HepG2 (cell line): ENCODE measurements around the gene GRHPR. TPM values are rescaled to one million over a fixed set of nuclear protein-coding genes. Genes with fewer than 3 reads are reported as not detected.

Experiments used
- ADNP ChIP-seq: sonication (generic); formaldehyde crosslinking; IDR thresholded peaks from 2 replicates; pipeline ENCODE4 v1.4.0; 2020; ENCODE audit warnings: missing genetic modification reagents
- ATRX ChIP-seq: sonication (generic); formaldehyde crosslinking; IDR thresholded peaks from 2 replicates; pipeline ENCODE4 v1.4.0; 2020; ENCODE audit warnings: missing genetic modification reagents, borderline replicate concordance
- DBP ChIP-seq: sonication (generic); formaldehyde crosslinking; IDR thresholded peaks from 2 replicates; pipeline ENCODE4 v1.4.0; 2020; ENCODE audit warnings: missing genetic modification reagents; ENCODE audit errors: not compliant biosample characterization
- ERF ChIP-seq: IDR thresholded peaks from 2 replicates; pipeline ENCODE4 v1.6.1; 2018; ENCODE audit warnings: missing biosample characterization, missing genetic modification reagents
- FOXO1 ChIP-seq: sonication (generic); formaldehyde crosslinking; IDR thresholded peaks from 2 replicates; pipeline ENCODE4 v1.4.0; 2020; ENCODE audit warnings: missing genetic modification reagents
- GTF2F1 ChIP-seq: fragments of 150-350 bp; IDR thresholded peaks from 2 replicates; pipeline ENCODE4 v1.6.1; 2014; ENCODE audit warnings: low read length
- HES4 ChIP-seq: sonication (generic); formaldehyde crosslinking; IDR thresholded peaks from 2 replicates; pipeline ENCODE4 v1.9.0; 2021; ENCODE audit warnings: mild to moderate bottlenecking, missing genetic modification reagents, borderline replicate concordance
- HNRNPL ChIP-seq: fragments of 200-400 bp; formaldehyde crosslinking; IDR thresholded peaks from 2 replicates; pipeline ENCODE4 v1.6.1; 2017; ENCODE audit warnings: mild to moderate bottlenecking, low read depth, low read length
- KLF11 ChIP-seq: IDR thresholded peaks from 2 replicates; pipeline ENCODE4 v1.6.1; 2016; ENCODE audit warnings: missing compliant biosample characterization
- ONECUT2 ChIP-seq: sonication (generic); formaldehyde crosslinking; IDR thresholded peaks from 2 replicates; pipeline ENCODE4 v1.4.0; 2020; ENCODE audit warnings: missing genetic modification reagents
- PAX8 ChIP-seq: sonication (generic); formaldehyde crosslinking; IDR thresholded peaks from 2 replicates; pipeline ENCODE4 v1.8.0; 2022; ENCODE audit warnings: mild to moderate bottlenecking, missing genetic modification reagents, borderline replicate concordance
- REL ChIP-seq: sonication (generic); formaldehyde crosslinking; conservative IDR thresholded peaks from 2 replicates; pipeline ENCODE4 v1.8.0; 2022; ENCODE audit warnings: mild to moderate bottlenecking, missing genetic modification reagents, moderate library complexity
- SOX5 ChIP-seq: IDR thresholded peaks from 2 replicates; pipeline ENCODE4 v1.6.1; 2016; ENCODE audit warnings: borderline replicate concordance
- SRSF1 ChIP-seq: fragments of 200-400 bp; formaldehyde crosslinking; optimal IDR thresholded peaks from 2 replicates; pipeline ENCODE3; 2017; ENCODE audit warnings: mild to moderate bottlenecking, low read depth, low read length, moderate library complexity
- TEAD3 ChIP-seq: optimal IDR thresholded peaks from 2 replicates; pipeline ENCODE3; 2016; ENCODE audit warnings: borderline replicate concordance
- ZBTB4 ChIP-seq: sonication (generic); formaldehyde crosslinking; IDR thresholded peaks from 2 replicates; pipeline ENCODE4 v1.4.0; 2020; ENCODE audit warnings: missing genetic modification reagents, mild to moderate bottlenecking, borderline replicate concordance
- ZBTB7B ChIP-seq: sonication (generic); formaldehyde crosslinking; IDR thresholded peaks from 2 replicates; pipeline ENCODE4 v1.4.0; 2020; ENCODE audit warnings: missing genetic modification reagents
- ZMYM3 ChIP-seq: sonication (generic); formaldehyde crosslinking; IDR thresholded peaks from 2 replicates; pipeline ENCODE4 v1.5.1; 2020; ENCODE audit warnings: mild to moderate bottlenecking, missing genetic modification reagents
- ZNF367 ChIP-seq: sonication (generic); formaldehyde crosslinking; IDR thresholded peaks from 2 replicates; pipeline ENCODE4 v1.4.0; 2020; ENCODE audit warnings: missing genetic modification reagents, borderline replicate concordance
- ZNF768 ChIP-seq: sonication (generic); formaldehyde crosslinking; IDR thresholded peaks from 2 replicates; pipeline ENCODE4 v1.4.0; 2020; ENCODE audit warnings: missing genetic modification reagents
- ZSCAN12 ChIP-seq: sonication (generic); formaldehyde crosslinking; IDR thresholded peaks from 2 replicates; pipeline ENCODE4 v1.9.0; 2021; ENCODE audit warnings: mild to moderate bottlenecking, missing genetic modification reagents
- polyA plus RNA-seq, 8 experiments: library from polyadenylated mRNA; depleted of rRNA in 3 of 8; stranded (reverse) in 7 of 8; unstranded in 1 of 8; fragments of >200 nt; fragmentation: Illumina TruSeq in 4 of 8; extraction: Trizol in 4 of 8; gene quantifications; 2 replicates each; pipeline versions ENCODE4 v1.2.1 to v1.2.3, GENCODE V29; 2011 to 2016; ENCODE audit warnings: low read depth in 4 of 8, missing spikeins in 1 of 8, mixed read lengths in 1 of 8; ENCODE audit not compliant: insufficient read depth in 1 of 8
- total RNA-seq, 5 experiments: library from RNA; depleted of rRNA; stranded (reverse); fragments of >200 nt; fragmentation: Illumina TruSeq; extraction: Trizol; gene quantifications; 2 replicates each; pipeline ENCODE4 v1.2.3, GENCODE V29; 2016; ENCODE audit warnings: low read depth in 1 of 5
- TF ChIP-seq, protein P1 (sequence below): sonication (generic); formaldehyde crosslinking; IDR thresholded peaks from 2 replicates; pipeline ENCODE4 v1.4.0; 2020; ENCODE audit warnings: missing genetic modification reagents
- TF ChIP-seq, protein P2 (sequence below): sonication (generic); formaldehyde crosslinking; IDR thresholded peaks from 2 replicates; pipeline ENCODE4 v1.4.0; 2020; ENCODE audit warnings: missing genetic modification reagents, low read depth, mild to moderate bottlenecking, borderline replicate concordance

GRHPR gene
- total and polyA plus RNA-seq, 2 of the 13 experiments (the other 11 are each of a cell fraction or from before 2014, with no cell fraction given): 113 to 115 TPM

GRCh38 chr9:37466037-37466709 lies 43.7 kb downstream of the GRHPR start (continued):
- TF ChIP-seq, protein P1, sequence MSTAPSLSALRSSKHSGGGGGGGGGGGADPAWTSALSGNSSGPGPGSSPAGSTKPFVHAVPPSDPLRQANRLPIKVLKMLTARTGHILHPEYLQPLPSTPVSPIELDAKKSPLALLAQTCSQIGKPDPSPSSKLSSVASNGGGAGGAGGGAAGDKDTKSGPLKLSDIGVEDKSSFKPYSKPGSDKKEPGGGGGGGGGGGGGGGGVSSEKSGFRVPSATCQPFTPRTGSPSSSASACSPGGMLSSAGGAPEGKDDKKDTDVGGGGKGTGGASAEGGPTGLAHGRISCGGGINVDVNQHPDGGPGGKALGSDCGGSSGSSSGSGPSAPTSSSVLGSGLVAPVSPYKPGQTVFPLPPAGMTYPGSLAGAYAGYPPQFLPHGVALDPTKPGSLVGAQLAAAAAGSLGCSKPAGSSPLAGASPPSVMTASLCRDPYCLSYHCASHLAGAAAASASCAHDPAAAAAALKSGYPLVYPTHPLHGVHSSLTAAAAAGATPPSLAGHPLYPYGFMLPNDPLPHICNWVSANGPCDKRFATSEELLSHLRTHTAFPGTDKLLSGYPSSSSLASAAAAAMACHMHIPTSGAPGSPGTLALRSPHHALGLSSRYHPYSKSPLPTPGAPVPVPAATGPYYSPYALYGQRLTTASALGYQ (CRISPR knock-in tag): no peak
- TF ChIP-seq ZBTB4 (CRISPR knock-in tag): no peak
- no peak for TF ChIP-seq KLF11 (CRISPR knock-in tag)
- no peak for TF ChIP-seq REL (CRISPR knock-in tag)
- no peak for TF ChIP-seq ZNF367 (CRISPR knock-in tag)
- no peak for TF ChIP-seq GTF2F1
- TF ChIP-seq ZMYM3 (CRISPR knock-in tag): no peak
- peak; percentile 9; the same call in 1 of the 2 replicates for TF ChIP-seq FOXO1 (CRISPR knock-in tag)
- TF ChIP-seq SOX5 (CRISPR knock-in tag): no peak; the same call in 1 of the 2 replicates
- 0 out of 2 replicates have a peak, but pooled peaks have one; percentile 8 for TF ChIP-seq ZNF768 (CRISPR knock-in tag)
- no peak for TF ChIP-seq TEAD3 (CRISPR knock-in tag)
- TF ChIP-seq DBP (CRISPR knock-in tag): no peak
- TF ChIP-seq ERF: no peak
- TF ChIP-seq ONECUT2 (CRISPR knock-in tag): no peak
- no peak; the same call in 1 of the 2 replicates for TF ChIP-seq ZBTB7B (CRISPR knock-in tag)
- TF ChIP-seq HES4 (CRISPR knock-in tag): 0 out of 2 replicates have a peak, but pooled peaks have one; percentile 35
- no peak for TF ChIP-seq ATRX (CRISPR knock-in tag)
- TF ChIP-seq ZSCAN12 (CRISPR knock-in tag): no peak
- TF ChIP-seq PAX8 (CRISPR knock-in tag): no peak
- 0 out of 2 replicates have a peak, but pooled peaks have one; percentile 64 for TF ChIP-seq ADNP (CRISPR knock-in tag)
- peak; percentile 56; the same call in 1 of the 2 replicates for TF ChIP-seq HNRNPL
- TF ChIP-seq, protein P2, sequence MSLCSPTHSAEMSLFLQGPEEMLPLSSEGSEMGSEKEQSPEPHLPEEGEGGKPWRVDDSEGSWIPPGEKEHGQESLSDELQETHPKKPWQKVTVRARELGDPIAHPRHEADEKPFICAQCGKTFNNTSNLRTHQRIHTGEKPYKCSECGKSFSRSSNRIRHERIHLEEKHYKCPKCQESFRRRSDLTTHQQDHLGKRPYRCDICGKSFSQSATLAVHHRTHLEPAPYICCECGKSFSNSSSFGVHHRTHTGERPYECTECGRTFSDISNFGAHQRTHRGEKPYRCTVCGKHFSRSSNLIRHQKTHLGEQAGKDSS: no peak
- no peak for TF ChIP-seq SRSF1
